HL-60 (cell line): ENCODE measurements around the gene RGR.

Source experiments
- DNase-seq, 2 experiments: peaks; one replicate each; pipeline ENCODE4 v3.0.0-alpha.2; 2010 to 2020; ENCODE audit warnings: low read depth in 1 of 2, low spot score in 1 of 2
- H3K27ac ChIP-seq: fragments of 250-450 bp; sonication (Bioruptor Pico); replicated peaks from 2 replicates; pipeline ENCODE4 v1.5.1; 2020; ENCODE audit warnings: mild to moderate bottlenecking, moderate library complexity
- H3K27me3 ChIP-seq: fragments of 250-450 bp; sonication (Bioruptor Pico); 2 replicates; pipeline ENCODE4 v1.5.1; 2021; ENCODE audit warnings: mild to moderate bottlenecking, moderate library complexity; ENCODE audit not compliant: insufficient read depth, poor library complexity, severe bottlenecking
- H3K4me3 ChIP-seq: replicated peaks from 2 replicates; pipeline ENCODE4 v1.5.1; 2011; ENCODE audit warnings: mild to moderate bottlenecking, control low read depth, low read length; ENCODE audit not compliant: insufficient read depth
- CTCF ChIP-seq: IDR thresholded peaks from one replicate; pipeline ENCODE4 v1.5.1; 2011; ENCODE audit warnings: low read length, control low read depth, inconsistent platforms; ENCODE audit not compliant: insufficient read depth
- GABPA ChIP-seq: IDR thresholded peaks from 2 replicates; pipeline ENCODE4 v1.6.1; 2012; ENCODE audit warnings: low read depth
- POLR2AphosphoS5 ChIP-seq: IDR thresholded peaks from 2 replicates; pipeline ENCODE4 v1.6.1; 2012; ENCODE audit warnings: low read depth
- REST ChIP-seq: IDR thresholded peaks from 2 replicates; pipeline ENCODE4 v1.6.1; 2012; ENCODE audit warnings: low read depth; ENCODE audit not compliant: insufficient replicate concordance
- SPI1 ChIP-seq: IDR thresholded peaks from 2 replicates; pipeline ENCODE4 v1.6.1; 2012; ENCODE audit warnings: low read depth, mild to moderate bottlenecking, borderline replicate concordance

RGR gene

GRCh38 chr10:84236807-84237198 lies 8.1 kb upstream of the RGR start:
- Histone ChIP-seq H3K4me3 (no peak overlapping the region), H3K27me3 (no peaks in the 10 kb centered on the region), H3K27ac (no peak overlapping the region)
- TF ChIP-seq REST: no peak
- TF ChIP-seq CTCF: no peak
- TF ChIP-seq SPI1: no peak
- no peak for DNase-seq

GRCh38 chr10:84237199-84238051 lies 7.4 kb upstream of the RGR start:
- H3K27ac ChIP-seq: no peak overlapping the region
- no peaks in the 10 kb centered on the region for H3K27me3 ChIP-seq
- no peak for TF ChIP-seq POLR2AphosphoS5
- TF ChIP-seq GABPA: no peak
- no peak for TF ChIP-seq SPI1
- TF ChIP-seq CTCF: no peak
- TF ChIP-seq REST: no peak
- DNase-seq: no peak
- no peak overlapping the region for H3K4me3 ChIP-seq

- no peak for DNase-seq
- Histone ChIP-seq H3K27me3 (no peaks in the 10 kb centered on the region), H3K27ac (no peak overlapping the region), H3K4me3 (no peak overlapping the region)
- no peak for TF ChIP-seq GABPA
- no peak for TF ChIP-seq REST
- TF ChIP-seq POLR2AphosphoS5: no peak
- no peak for TF ChIP-seq SPI1
These were observed 5.9 kb upstream of the RGR start for GRCh38 chr10:84238909-84239308.
